H1 (cell line): ENCODE data around the gene CD44. TPM values are rescaled to one million over a fixed set of nuclear protein-coding genes. Genes with fewer than 3 reads are reported as not detected.

Experiments
- CTCF ChIA-PET: fragments of 300-600 bp; sonication (Branson Sonifier 250); formaldehyde crosslinking; loops from one replicate; lab custom pipeline; 2021; ENCODE audit not compliant: partially characterized antibody; lab: Charles Lee
- POLR2A ChIA-PET: fragments of 300-600 bp; sonication (Branson Sonifier 250); formaldehyde crosslinking; loops from one replicate; lab custom pipeline; 2021; ENCODE audit warnings: inconsistent platforms; ENCODE audit not compliant: partially characterized antibody; lab: Charles Lee
- DNase-seq, 2 experiments: peaks; one replicate each; pipeline versions ENCODE4 v3.0.0 to v3.0.0-alpha.2; 2010 to 2022; ENCODE audit warnings: low spot score in 2 of 2, low read depth in 1 of 2, mixed read lengths in 1 of 2
- FAIRE-seq: peaks from 2 replicates; lab custom pipeline; 2011; peaks lifted over from hg19 to GRCh38; lab: Jason Lieb, UNC
- H2AFZ ChIP-seq: 2 replicates; pipeline ENCODE4 v1.8.1; 2012; ENCODE audit warnings: low read length, inconsistent platforms
- H2AK5ac ChIP-seq: 2 replicates; pipeline ENCODE4 v1.6.1; 2013; ENCODE audit warnings: low read depth, low read length
- H2BK120ac ChIP-seq: replicated peaks from 2 replicates; pipeline ENCODE3; 2013; ENCODE audit warnings: low read depth, low read length, inconsistent platforms
- H2BK12ac ChIP-seq: 2 replicates; pipeline ENCODE4 v1.6.1; 2013; ENCODE audit warnings: low read depth, low read length
- H2BK15ac ChIP-seq: 2 replicates; pipeline ENCODE4 v1.6.1; 2013; ENCODE audit warnings: low read length
- H2BK20ac ChIP-seq: 2 replicates; pipeline ENCODE4 v1.6.1; 2013; ENCODE audit warnings: low read length
- H2BK5ac ChIP-seq: 2 replicates; pipeline ENCODE4 v1.6.1; 2013; ENCODE audit warnings: low read depth, low read length
- H3K14ac ChIP-seq: 2 replicates; pipeline ENCODE4 v1.6.1; 2013; ENCODE audit warnings: inconsistent platforms; ENCODE audit not compliant: insufficient read length
- H3K18ac ChIP-seq: 2 replicates; pipeline ENCODE4 v1.6.1; 2013; ENCODE audit warnings: low read length; ENCODE audit errors: extremely low read depth
- H3K23ac ChIP-seq: 2 replicates; pipeline ENCODE4 v1.6.1; 2013; ENCODE audit warnings: inconsistent platforms; ENCODE audit not compliant: insufficient read length
- H3K23me2 ChIP-seq: 2 replicates; pipeline ENCODE4 v1.6.1; 2013; ENCODE audit warnings: low read depth, low read length
- H3K27ac ChIP-seq: 2 replicates; pipeline ENCODE4 v1.6.1; 2011; ENCODE audit warnings: low read depth, low read length, inconsistent platforms
- H3K27me3 ChIP-seq, 4 experiments: replicated peaks in 1 of 4; 1 replicate in 1 of 4; 2 replicates in 3 of 4; pipeline versions ENCODE4 v1.6.1 to v1.8.1; 2011 to 2013; ENCODE audit warnings: low read length in 3 of 4, mild to moderate bottlenecking in 3 of 4, inconsistent platforms in 2 of 4, mixed read lengths in 2 of 4, moderate library complexity in 1 of 4; ENCODE audit not compliant: control insufficient read depth in 3 of 4, insufficient read depth in 3 of 4; ENCODE audit errors: extremely low read depth in 1 of 4
- H3K36me3 ChIP-seq, 4 experiments: 2 replicates each; pipeline versions ENCODE4 v1.6.1 to v1.8.1; 2011 to 2013; ENCODE audit warnings: mild to moderate bottlenecking in 4 of 4, low read length in 3 of 4, moderate library complexity in 2 of 4, control low read depth in 1 of 4, inconsistent platforms in 1 of 4; ENCODE audit not compliant: insufficient read depth in 4 of 4, control insufficient read depth in 2 of 4
- H3K4ac ChIP-seq: replicated peaks from 2 replicates; pipeline ENCODE3; 2013; ENCODE audit warnings: low read length, low read depth, mixed read lengths, inconsistent platforms; ENCODE audit not compliant: insufficient read length
- H3K4me1 ChIP-seq, 4 experiments: replicated peaks in 1 of 4; 1 replicate in 1 of 4; 2 replicates in 3 of 4; pipeline versions ENCODE4 v1.6.1 to v1.8.1; 2011 to 2013; ENCODE audit warnings: low read length in 3 of 4, inconsistent platforms in 2 of 4, mixed read lengths in 1 of 4; ENCODE audit not compliant: insufficient read depth in 4 of 4, control insufficient read depth in 3 of 4
- H3K4me2 ChIP-seq, 2 experiments: 2 replicates each; pipeline versions ENCODE4 v1.6.1 to v1.8.1; 2011 to 2013; ENCODE audit warnings: low read depth in 2 of 2, low read length in 2 of 2, control low read depth in 1 of 2, inconsistent platforms in 1 of 2, mild to moderate bottlenecking in 1 of 2; ENCODE audit not compliant: insufficient read depth in 1 of 2
- H3K4me3 ChIP-seq, 4 experiments: fragments of 200-600, 300-600 bp in 1 of 4; sonication (generic), shearing (Covaris generic), sonication (Bioruptor Twin) in 1 of 4; 2 replicates each; pipeline versions ENCODE4 v1.5.1 to v1.8.1; 2011 to 2016; ENCODE audit warnings: low read length in 4 of 4, low read depth in 3 of 4, control low read depth in 2 of 4, inconsistent platforms in 2 of 4, mild to moderate bottlenecking in 2 of 4, mixed read lengths in 1 of 4, moderate library complexity in 1 of 4; ENCODE audit not compliant: insufficient read depth in 2 of 4; ENCODE audit errors: extremely low read depth in 1 of 4
- H3K56ac ChIP-seq: replicated peaks from 2 replicates; pipeline ENCODE3; 2013; ENCODE audit warnings: low read depth, mild to moderate bottlenecking, mixed read lengths, low read length, inconsistent platforms; ENCODE audit not compliant: insufficient read length
- H3K79me1 ChIP-seq: 2 replicates; pipeline ENCODE4 v1.6.1; 2013; ENCODE audit warnings: low read depth, low read length, control low read depth
- H3K79me2 ChIP-seq, 2 experiments: 2 replicates each; pipeline versions ENCODE4 v1.6.1 to v1.8.1; 2012 to 2013; ENCODE audit warnings: low read length in 2 of 2, mild to moderate bottlenecking in 2 of 2, inconsistent platforms in 1 of 2; ENCODE audit not compliant: insufficient read depth in 2 of 2, control insufficient read depth in 1 of 2
- H3K9ac ChIP-seq, 4 experiments: replicated peaks in 1 of 4; 1 replicate in 1 of 4; 2 replicates in 3 of 4; pipeline versions ENCODE4 v1.6.1 to v1.8.1; 2011 to 2013; ENCODE audit warnings: low read depth in 3 of 4, low read length in 3 of 4, control low read depth in 2 of 4, mild to moderate bottlenecking in 2 of 4, moderate library complexity in 2 of 4, inconsistent platforms in 1 of 4; ENCODE audit errors: extremely low read depth in 1 of 4
- H3K9me3 ChIP-seq, 2 experiments: 2 replicates each; pipeline versions ENCODE4 v1.6.1 to v1.8.1; 2012 to 2013; ENCODE audit warnings: mild to moderate bottlenecking in 2 of 2, moderate library complexity in 2 of 2, control low read depth in 1 of 2, inconsistent platforms in 1 of 2, low read depth in 1 of 2, low read length in 1 of 2, mixed read lengths in 1 of 2; ENCODE audit not compliant: insufficient read depth in 2 of 2
- H4K20me1 ChIP-seq, 2 experiments: replicated peaks in 1 of 2; 2 replicates each; pipeline versions ENCODE3 to v1.8.1; 2011 to 2013; ENCODE audit warnings: inconsistent platforms in 2 of 2, low read length in 2 of 2, mild to moderate bottlenecking in 1 of 2; ENCODE audit not compliant: insufficient read depth in 2 of 2, control insufficient read depth in 1 of 2
- H4K5ac ChIP-seq: 2 replicates; pipeline ENCODE4 v1.6.1; 2013; ENCODE audit warnings: low read length, low read depth, mixed read lengths, inconsistent platforms; ENCODE audit not compliant: insufficient read length
- H4K8ac ChIP-seq: 2 replicates; pipeline ENCODE4 v1.8.0; 2013; ENCODE audit warnings: mild to moderate bottlenecking, moderate library complexity, low read length, inconsistent platforms; ENCODE audit not compliant: insufficient read depth; ENCODE audit errors: extremely low read depth
- H4K91ac ChIP-seq: replicated peaks from 2 replicates; pipeline ENCODE3; 2013; ENCODE audit warnings: low read length, mixed read lengths, inconsistent platforms; ENCODE audit not compliant: insufficient read length
- ATF3 ChIP-seq: IDR thresholded peaks from 2 replicates; pipeline ENCODE4 v1.6.1; 2011; ENCODE audit warnings: low read depth, mild to moderate bottlenecking, low read length; ENCODE audit not compliant: insufficient read depth
- EGR1 ChIP-seq: IDR thresholded peaks from 2 replicates; pipeline ENCODE4 v1.6.1; 2011; ENCODE audit warnings: low read depth, low read length, borderline replicate concordance
- EZH2 ChIP-seq: fragments of 200-600 bp; sonication (generic); IDR thresholded peaks from 2 replicates; pipeline ENCODE4 v1.7.1; 2012; ENCODE audit warnings: low read depth, mild to moderate bottlenecking, moderate library complexity, low read length, inconsistent platforms; ENCODE audit not compliant: severe bottlenecking
- HDAC6 ChIP-seq: IDR thresholded peaks from one replicate; pipeline ENCODE4 v1.7.1; 2012; ENCODE audit warnings: low read depth, mild to moderate bottlenecking, inconsistent platforms, low read length, moderate library complexity
- JUND ChIP-seq: IDR thresholded peaks from 2 replicates; pipeline ENCODE4 v1.6.1; 2011; ENCODE audit warnings: mild to moderate bottlenecking, improper control_type of control experiment, low read length
- KDM5A ChIP-seq: fragments of 200-600 bp; IDR thresholded peaks from 2 replicates; pipeline ENCODE4 v1.7.1; 2012; ENCODE audit warnings: mild to moderate bottlenecking, low read length, inconsistent platforms, mixed read lengths
- MAFK ChIP-seq: IDR thresholded peaks from 2 replicates; pipeline ENCODE4 v1.6.1; 2012; ENCODE audit warnings: low read depth, mild to moderate bottlenecking, improper control_type of control experiment, low read length
- NRF1 ChIP-seq: IDR thresholded peaks from 2 replicates; pipeline ENCODE4 v1.6.1; 2011; ENCODE audit warnings: mild to moderate bottlenecking, low read depth, low read length, improper control_type of control experiment
- RFX5 ChIP-seq: IDR thresholded peaks from 2 replicates; pipeline ENCODE4 v1.6.1; 2011; ENCODE audit warnings: low read depth, low read length, improper control_type of control experiment, borderline replicate concordance
- RXRA ChIP-seq: IDR thresholded peaks from 2 replicates; pipeline ENCODE4 v1.6.1; 2011; ENCODE audit warnings: low read depth, mild to moderate bottlenecking, low read length, moderate library complexity; ENCODE audit not compliant: insufficient read depth
- SP1 ChIP-seq: IDR thresholded peaks from 2 replicates; pipeline ENCODE4 v1.6.1; 2011; ENCODE audit warnings: low read depth, low read length
- SP2 ChIP-seq: IDR thresholded peaks from 2 replicates; pipeline ENCODE4 v1.6.1; 2012; ENCODE audit warnings: mild to moderate bottlenecking, low read length, inconsistent platforms
- TAF1 ChIP-seq: IDR thresholded peaks from 2 replicates; pipeline ENCODE4 v1.6.1; 2011; ENCODE audit warnings: mild to moderate bottlenecking, low read depth, low read length
- TBP ChIP-seq: IDR thresholded peaks from 2 replicates; pipeline ENCODE4 v1.6.1; 2011; ENCODE audit warnings: low read depth, low read length, improper control_type of control experiment
- TEAD4 ChIP-seq: IDR thresholded peaks from 2 replicates; pipeline ENCODE4 v1.6.1; 2012; ENCODE audit warnings: low read depth, low read length, inconsistent platforms, mixed read lengths
- WGBS, 2 experiments: shearing (Covaris generic) in 1 of 2; methylation state at CpG; one replicate each; pipeline versions ENCODE4 v1.1.6 to v1.1.7; 2013 to 2015; ENCODE audit warnings: low lambda C conversion rate in 2 of 2, mixed read lengths in 2 of 2, inconsistent platforms in 1 of 2, low coverage in 1 of 2, missing lambda C conversion rate in 1 of 2; ENCODE audit not compliant: insufficient replicate concordance in 2 of 2, insufficient coverage in 1 of 2, insufficient read length in 1 of 2; ENCODE audit errors: extremely low coverage in 1 of 2, missing lambda C conversion rate in 1 of 2; 5-methylcytosine and 5-hydroxymethylcytosine counted together
- polyA plus RNA-seq, 7 experiments: library from polyadenylated mRNA; depleted of rRNA in 3 of 7; stranded (reverse) in 5 of 7; unstranded in 2 of 7; fragments of >200 nt in 5 of 7; fragments of 200-250 nt in 2 of 7; gene quantifications; 1 replicate in 5 of 7; 2 replicates in 1 of 7; 4 replicates in 1 of 7; pipeline versions ENCODE4 v1.2.1 to v1.2.3, GENCODE V29; 2011 to 2013; ENCODE audit warnings: missing spikeins in 2 of 7, mixed read lengths in 2 of 7
- total RNA-seq: library from RNA; stranded (reverse); fragmentation: NEBNext Ultra II Directional; extraction: Animal tissue kit (Norgen Biotek cat#: 25700); gene quantifications from 2 replicates; pipeline ENCODE4 v1.2.1, GENCODE V29; 2021

The CD44 gene
- total and polyA plus RNA-seq, 2 of the 8 experiments (the other 6 are each of a cell fraction or from before 2014, with no cell fraction given) = 11.8 to 13.7 TPM

GRCh38 chr11:35232891-35233330 lies 93.9 kb downstream of the CD44 start:
- Histone ChIP-seq H3K4me3 (no peak overlapping the region), H3K4ac (no peak overlapping the region), H3K79me1 (no peaks in the 10 kb centered on the region), H2BK15ac (no peak overlapping the region), H3K9ac (no peak overlapping the region), H3K9me3 (no peaks in the 10 kb centered on the region), H3K27me3 (no peaks in the 10 kb centered on the region; a peak in 1 of 7 replicates), H3K18ac (no peak overlapping the region), H3K36me3 (no peaks in the 10 kb centered on the region), H2BK120ac (no peak overlapping the region), H3K23me2 (no peaks in the 10 kb centered on the region), H3K23ac (no peak overlapping the region), H3K79me2 (no peaks in the 10 kb centered on the region), H4K91ac (no peak overlapping the region), H3K4me2 (no peak overlapping the region), H2BK12ac (no peak overlapping the region), H4K20me1 (no peaks in the 10 kb centered on the region), H2AK5ac (no peak overlapping the region), H2BK5ac (no peak overlapping the region), H4K5ac (no peak overlapping the region), H3K27ac (no peak overlapping the region), H2BK20ac (no peak overlapping the region), H3K14ac (no peak overlapping the region), H4K8ac (no peak overlapping the region), H3K4me1 (peaks cover 0 to 2% (median 2%) of the 10 kb centered on the region in 4 experiments; a peak in 4 of 7 replicates), H3K56ac (no peak overlapping the region), H2AFZ (no peak overlapping the region)
- FAIRE-seq = no peak
- DNase-seq = no peak
- CTCF ChIA-PET = interaction anchor here (0.9 to 1.6 kb wide), 5 partner anchors 13 to 233 kb away, joined by 3 to 5 read pairs (median 4); no protein-coding TSS in a partner anchor
- 95% methylated on average over 4 of the region's 4 CpGs; no CpG with 5 or more reads in 1 of the 2 experiments for WGBS, 2 experiments
- POLR2A ChIA-PET = no interaction called here
- TF ChIP-seq EZH2 = no peak
- no peak for TF ChIP-seq MAFK
- no peak for TF ChIP-seq TEAD4
- TF ChIP-seq KDM5A = no peak
- no peak for TF ChIP-seq TBP
- no peak for TF ChIP-seq HDAC6
- no peak for TF ChIP-seq TAF1
- no peak for TF ChIP-seq EGR1
- no peak for TF ChIP-seq JUND
- no peak for TF ChIP-seq RXRA
- no peak for TF ChIP-seq RFX5
- no peak for TF ChIP-seq SP1
- no peak for TF ChIP-seq NRF1
- no peak for TF ChIP-seq SP2
- no peak for TF ChIP-seq ATF3
